Stomach (tissue), 9 donors: ENCODE results near the gene PPIF. TPM values are rescaled to one million over a fixed set of nuclear protein-coding genes. Genes with fewer than 3 reads are reported as not detected.

Experiments used
- DNase-seq, 2 donors: peaks; one replicate each; pipeline versions ENCODE4 v3.0.0 to v3.0.0-alpha.2; 2013 to 2019
- H3K27ac ChIP-seq, 5 donors: fragments of 200-600 bp in 4 of 5; sonication (generic) in 4 of 5; one replicate each; pipeline ENCODE4 v1.5.1; 2013 to 2019; ENCODE audit warnings: mild to moderate bottlenecking in 1 of 5, moderate library complexity in 1 of 5
- H3K27me3 ChIP-seq, 3 donors: fragments of 200-600 bp; sonication (generic); one replicate each; pipeline ENCODE4 v1.5.1; 2017 to 2019; ENCODE audit warnings: mixed run types in 1 of 3
- H3K36me3 ChIP-seq, 4 donors: fragments of 200-600 bp; sonication (generic); 1 replicate in 3 of 4; 2 replicates in 1 of 4; pipeline ENCODE4 v1.5.1; 2016 to 2019
- H3K4me1 ChIP-seq, 4 donors: fragments of 200-600 bp; sonication (generic); one replicate each; pipeline ENCODE4 v1.5.1; 2016 to 2019
- H3K4me3 ChIP-seq, 4 donors: fragments of 200-600 bp; sonication (generic) in 3 of 4; one replicate each; pipeline ENCODE4 v1.5.1; 2016 to 2019; ENCODE audit warnings: mild to moderate bottlenecking in 1 of 4
- H3K9me3 ChIP-seq, 4 donors: fragments of 200-600 bp; sonication (generic); one replicate each; pipeline ENCODE4 v1.5.1; 2016 to 2019
- CTCF ChIP-seq, 7 experiments: fragments of 450-650 bp in 4 of 7; fragments of 200-600 bp in 3 of 7; sonication (generic) in 3 of 7; IDR thresholded peaks; one replicate each; pipeline ENCODE4 v1.5.1; 2016 to 2019; ENCODE audit warnings: antibody characterized with exemption in 7 of 7, control low read depth in 2 of 7, mild to moderate bottlenecking in 1 of 7
- EP300 ChIP-seq: sonication (generic); formaldehyde crosslinking; IDR thresholded peaks from one replicate; pipeline ENCODE4 v1.6.1; 2017; ENCODE audit warnings: antibody characterized with exemption
- POLR2A ChIP-seq, 4 donors: fragments of 450-650 bp; IDR thresholded peaks; one replicate each; pipeline ENCODE4 v1.6.1; 2016; ENCODE audit warnings: antibody characterized with exemption in 4 of 4, control low read depth in 2 of 4, mild to moderate bottlenecking in 1 of 4, moderate library complexity in 1 of 4
- POLR2AphosphoS5 ChIP-seq, 3 donors: sonication (generic); formaldehyde crosslinking; IDR thresholded peaks; one replicate each; pipeline ENCODE4 v1.6.1; 2016; ENCODE audit warnings: antibody characterized with exemption in 3 of 3
- WGBS, 5 donors: extraction: QIAGEN DNeasy Blood & Tissue Kit in 3 of 5; methylation state at CpG; one replicate each; pipeline versions ENCODE4 v1.1.5 to v1.1.7; 2013 to 2018; 5-methylcytosine and 5-hydroxymethylcytosine counted together
- intact Hi-C: fragments of 100-400 bp; cut with DNase I; formaldehyde crosslinking; loops from one replicate; pipeline ENCODE4 v1.15.1; 2023; ENCODE audit warnings: low total_unique reads
- polyA plus RNA-seq, 3 donors: library from polyadenylated mRNA; stranded (reverse); fragments of 200-250 nt; gene quantifications; one replicate each; pipeline ENCODE4 v1.2.3, GENCODE V29; 2013
- total RNA-seq, 5 donors: library from RNA; depleted of rRNA; stranded (reverse); fragments of >200 nt; gene quantifications; one replicate each; pipeline versions ENCODE4 v1.1.0 to v1.2.3, GENCODE V29; 2014 to 2016
- donor health status: healthy with polysubstance abuse.
- donor health status: Bipolar disorder and iron deficiency.
- donor health status: healthy.

Gene PPIF
- total and polyA plus RNA-seq, 8 donors: 6.4 to 177 (median 50.8) TPM

GRCh38 chr10:79391231-79392019 lies 44.2 kb downstream of the PPIF start:
- Histone ChIP-seq H3K27ac (peak overlapping the region in 4 of 5 donors; percentile 37 to 73 (median 56)), H3K27me3 (no peaks in the 10 kb centered on the region), H3K4me1 (peaks cover 4 to 44% (median 24%) of the 10 kb centered on the region in 4 donors), H3K4me3 (no peak overlapping the region), H3K9me3 (no peaks in the 10 kb centered on the region), H3K36me3 (peaks cover 5 to 69% (median 56%) of the 10 kb centered on the region in 4 donors)
- peak in 1 of 2 donors; percentile 24 for DNase-seq
- TF ChIP-seq POLR2AphosphoS5 (IDR thresholded peaks at IDR 0.05) (no peak), EP300 (no peak), POLR2A (IDR thresholded peaks at IDR 0.05) (no peak), CTCF (IDR thresholded peaks at IDR 0.05) (no peak)
- intact Hi-C loops: loop anchor here (5.0 kb wide), 1 partner anchor 66 kb away; no protein-coding TSS in a partner anchor
- 73 to 86% (median 84%) methylated on average over 12 of the region's 12 CpGs for WGBS, 5 donors

GRCh38 chr10:79392020-79392398 lies 44.7 kb downstream of the PPIF start:
- H3K36me3 ChIP-seq: peaks cover 5 to 63% (median 50%) of the 10 kb centered on the region in 4 donors
- DNase-seq: peak in 1 of 2 donors; percentile 21
- H3K9me3 ChIP-seq: no peaks in the 10 kb centered on the region
- H3K27me3 ChIP-seq: no peaks in the 10 kb centered on the region
- WGBS, 5 donors: 85 to 97% (median 91%) methylated on average over 14 of the region's 14 CpGs
- H3K4me3 ChIP-seq: no peak overlapping the region
- H3K4me1 ChIP-seq: peaks cover 4 to 44% (median 21%) of the 10 kb centered on the region in 4 donors
- TF ChIP-seq POLR2AphosphoS5 (IDR thresholded peaks at IDR 0.05) (no peak), POLR2A (IDR thresholded peaks at IDR 0.05) (no peak), CTCF (IDR thresholded peaks at IDR 0.05) (no peak), EP300 (no peak)
- intact Hi-C loops: loop anchor here (5.0 kb wide), 1 partner anchor 65 kb away; no protein-coding TSS in a partner anchor
- peak overlapping the region in 3 of 5 donors; percentile 42 to 73 (median 69) for H3K27ac ChIP-seq

GRCh38 chr10:79392506-79393176 lies 45.4 kb downstream of the PPIF start:
- DNase-seq: peak in 1 of 2 donors; percentile 15
- peaks cover 5 to 57% (median 45%) of the 10 kb centered on the region in 4 donors for H3K36me3 ChIP-seq
- WGBS, 5 donors: 76 to 92% (median 85%) methylated on average over 6 of the region's 6 CpGs
- H3K27ac ChIP-seq: peak overlapping the region in 3 of 5 donors; percentile 24 to 73 (median 42)
- no peak overlapping the region for H3K4me3 ChIP-seq
- H3K4me1 ChIP-seq: peaks cover 4 to 41% (median 18%) of the 10 kb centered on the region in 4 donors
- TF ChIP-seq CTCF (IDR thresholded peaks at IDR 0.05): no peak
- no peak for TF ChIP-seq EP300
- intact Hi-C loops: loop anchor here (5.0 kb wide), 1 partner anchor 65 kb away; no protein-coding TSS in a partner anchor
- no peaks in the 10 kb centered on the region for H3K27me3 ChIP-seq
- H3K9me3 ChIP-seq: no peaks in the 10 kb centered on the region

GRCh38 chr10:79393221-79393923 lies 46.1 kb downstream of the PPIF start:
- Histone ChIP-seq H3K4me3 (no peak overlapping the region), H3K36me3 (peaks cover 5 to 56% (median 43%) of the 10 kb centered on the region in 4 donors), H3K27me3 (no peaks in the 10 kb centered on the region), H3K9me3 (no peaks in the 10 kb centered on the region), H3K27ac (peak overlapping the region in 2 of 5 donors; percentile 24 to 32), H3K4me1 (peaks cover 4 to 36% (median 17%) of the 10 kb centered on the region in 4 donors)
- no peak for TF ChIP-seq POLR2AphosphoS5 (IDR thresholded peaks at IDR 0.05)
- no peak for TF ChIP-seq EP300
- no peak for TF ChIP-seq POLR2A (IDR thresholded peaks at IDR 0.05)
- TF ChIP-seq CTCF (IDR thresholded peaks at IDR 0.05): no peak
- intact Hi-C loops: loop anchor here (5.0 kb wide), 1 partner anchor 64 kb away; no protein-coding TSS in a partner anchor
- no peak for DNase-seq
- 83 to 95% (median 91%) methylated on average over 4 of the region's 4 CpGs for WGBS, 5 donors
